Activated CD4-positive, alpha-beta memory T cell treated with anti-CD3 and anti-CD28 coated beads, Interleukin-2, amount 10 ng/mL, durations not matched to agents 7 days and 5 days (primary cell): ENCODE results near the gene APP. TPM values are rescaled to one million over a fixed set of nuclear protein-coding genes. Genes with fewer than 3 reads are reported as not detected.
A peak's percentile ranks its signal among the peaks of the same experiment; 100 is the strongest.

ENCODE experiments used
- CTCF ChIA-PET: fragments of 350-600 bp; sonication (Branson Sonifier 250); formaldehyde crosslinking; loops from one replicate; lab custom pipeline; 2021; ENCODE audit warnings: antibody characterized with exemption, inconsistent platforms; lab: Charles Lee
- POLR2A ChIA-PET: fragments of 350-600 bp; sonication (Branson Sonifier 250); formaldehyde crosslinking; loops from one replicate; lab custom pipeline; 2021; ENCODE audit warnings: antibody characterized with exemption; lab: Charles Lee
- DNase-seq: peaks from one replicate; pipeline ENCODE4 v3.0.0-alpha.2; 2020
- H3K27ac Mint-ChIP-seq: one replicate; pipeline ENCODE4 v1.8.0; 2021; ENCODE audit warnings: mild to moderate bottlenecking, mixed read lengths
- H3K27me3 Mint-ChIP-seq: one replicate; pipeline ENCODE4 v1.8.0; 2021; ENCODE audit warnings: mixed read lengths
- H3K36me3 Mint-ChIP-seq: one replicate; pipeline ENCODE4 v1.8.0; 2021; ENCODE audit warnings: low read depth, mixed read lengths
- H3K4me1 Mint-ChIP-seq: one replicate; pipeline ENCODE4 v1.8.0; 2021; ENCODE audit warnings: mixed read lengths
- H3K4me3 Mint-ChIP-seq: one replicate; pipeline ENCODE4 v1.8.0; 2021; ENCODE audit warnings: mild to moderate bottlenecking, mixed read lengths
- H3K9me3 Mint-ChIP-seq: one replicate; pipeline ENCODE4 v1.8.0; 2021; ENCODE audit warnings: mixed read lengths
- total RNA-seq, 2 experiments: library from RNA; stranded (reverse); gene quantifications; one replicate each; pipeline ENCODE4 v1.2.3, GENCODE V29; 2021

The APP gene
- total RNA-seq, 2 experiments from 2014 or later, result 25.5 to 29.9 TPM

DNA sequence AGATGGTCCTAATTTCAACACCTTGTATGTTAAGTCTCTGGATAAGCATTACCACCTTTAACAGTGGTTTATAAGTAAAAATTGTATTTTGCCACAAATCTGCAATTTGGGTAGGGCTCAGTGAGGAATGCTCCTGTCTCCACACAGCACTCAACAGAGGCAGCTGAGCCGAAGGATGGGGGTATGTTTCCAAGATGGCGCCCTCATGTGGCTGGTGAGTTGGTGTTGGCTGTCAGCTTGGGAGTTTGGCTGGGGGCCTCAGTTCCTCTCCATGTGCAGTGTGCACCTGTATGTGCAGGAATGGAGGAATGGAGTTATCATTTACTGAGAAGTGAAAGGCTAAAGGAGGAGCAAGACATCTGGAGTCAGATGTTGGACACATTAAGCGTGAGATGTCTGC is 299.0 kb downstream of the APP start:
- Mint-ChIP-seq H3K4me1 (peaks cover 1% of the 10 kb centered on the region), H3K27me3 (no peaks in the 10 kb centered on the region), H3K27ac (no peak overlapping the region), H3K4me3 (no peak overlapping the region), H3K36me3 (no peaks in the 10 kb centered on the region), H3K9me3 (no peaks in the 10 kb centered on the region)
- CTCF ChIA-PET, result no interaction called here
- POLR2A ChIA-PET, result no interaction called here
- no peak for DNase-seq

DNA sequence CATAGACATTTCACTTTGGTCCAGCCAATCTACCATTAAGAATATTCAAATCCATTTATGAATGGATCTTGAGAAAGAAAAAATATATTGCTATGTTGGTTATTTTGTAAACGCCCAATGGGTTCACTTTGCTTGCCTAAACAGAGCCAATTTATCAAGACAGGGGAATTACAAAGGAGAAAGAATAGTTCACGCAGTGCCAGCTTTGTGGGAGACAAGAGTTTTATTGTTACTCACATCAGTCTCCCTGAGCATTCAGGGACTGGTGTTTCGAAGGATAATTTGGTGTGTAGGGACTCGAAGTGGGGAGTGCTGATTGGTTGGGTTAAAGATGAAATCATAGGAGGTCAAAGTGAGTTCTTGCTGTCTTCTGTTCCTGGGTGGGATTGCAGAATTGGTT is 300.5 kb downstream of the APP start:
- no peak for DNase-seq
- Mint-ChIP-seq H3K4me3 (no peak overlapping the region), H3K4me1 (peaks cover 9% of the 10 kb centered on the region), H3K36me3 (no peaks in the 10 kb centered on the region), H3K9me3 (no peaks in the 10 kb centered on the region), H3K27me3 (no peaks in the 10 kb centered on the region), H3K27ac (no peak overlapping the region)
- ChIA-PET POLR2A (no interaction called here), CTCF (no interaction called here)

DNA sequence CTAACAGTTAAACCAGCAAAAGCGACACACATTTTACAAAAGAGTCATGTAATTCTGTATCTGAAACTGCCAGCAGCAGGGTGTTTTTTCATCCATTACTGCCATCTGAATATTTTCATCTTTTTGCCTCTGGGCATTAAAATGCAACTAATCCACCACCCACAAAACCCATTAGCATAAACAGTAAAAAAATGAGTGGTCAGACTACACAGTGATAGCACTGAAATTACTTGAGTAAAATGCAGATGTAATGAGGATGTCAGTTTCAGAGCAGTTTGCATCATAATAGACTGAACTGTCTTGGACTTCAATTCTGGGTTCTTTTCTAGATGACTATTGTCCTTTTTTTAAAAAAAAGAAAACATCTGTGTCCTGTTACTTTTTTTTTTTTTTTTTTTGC is 303.5 kb downstream of the APP start:
- H3K4me1 Mint-ChIP-seq, result peaks cover 7% of the 10 kb centered on the region
- CTCF ChIA-PET, result no interaction called here
- H3K4me3 Mint-ChIP-seq, result no peak overlapping the region
- DNase-seq, result no peak
- POLR2A ChIA-PET, result no interaction called here
- H3K36me3 Mint-ChIP-seq, result no peaks in the 10 kb centered on the region
- H3K9me3 Mint-ChIP-seq, result no peaks in the 10 kb centered on the region
- no peak overlapping the region for H3K27ac Mint-ChIP-seq
- H3K27me3 Mint-ChIP-seq, result peaks cover 5% of the 10 kb centered on the region

DNA sequence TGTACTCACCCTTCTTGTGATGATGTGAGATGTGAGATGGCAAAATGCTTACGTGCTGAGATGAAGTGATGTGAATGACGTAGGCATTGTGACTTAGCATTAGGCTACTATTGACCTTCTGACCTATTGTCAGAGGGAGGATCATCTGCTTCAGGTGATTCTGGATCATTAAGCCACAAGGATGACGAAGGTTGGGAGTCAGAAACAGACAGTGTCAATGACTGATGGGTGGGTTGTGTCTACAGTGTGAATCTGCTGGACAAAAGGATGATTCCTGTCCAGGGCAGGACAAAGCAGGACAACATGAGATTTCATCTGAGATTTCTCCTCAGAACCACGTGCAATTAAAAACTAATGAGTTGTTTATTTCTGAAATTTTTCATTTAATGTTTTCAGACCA is 306.8 kb downstream of the APP start:
- Mint-ChIP-seq H3K27me3 (peaks cover 6% of the 10 kb centered on the region), H3K4me1 (peaks cover 7% of the 10 kb centered on the region), H3K27ac (no peak overlapping the region), H3K4me3 (no peak overlapping the region), H3K36me3 (no peaks in the 10 kb centered on the region), H3K9me3 (no peaks in the 10 kb centered on the region)
- POLR2A ChIA-PET, result no interaction called here
- no peak for DNase-seq
- CTCF ChIA-PET, result no interaction called here

DNA sequence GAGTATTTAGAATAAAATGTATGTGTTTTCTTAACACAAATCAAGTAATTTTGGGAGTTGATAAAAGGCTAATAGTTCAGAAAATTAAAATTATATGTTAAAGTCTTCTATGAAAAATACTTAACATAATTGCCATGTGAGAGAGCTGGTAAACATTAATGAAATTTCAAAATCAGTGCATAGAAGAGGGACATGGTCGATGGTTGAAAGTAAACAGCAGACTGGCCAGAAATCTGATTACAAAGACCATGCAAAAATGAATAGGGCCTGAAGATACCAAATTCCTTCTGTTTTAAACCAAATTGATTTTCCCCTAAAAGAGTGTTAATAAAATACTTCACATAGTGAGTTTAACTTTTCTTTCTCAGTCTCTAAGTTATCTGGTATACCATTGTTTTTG is 307.5 kb downstream of the APP start:
- H3K4me3 Mint-ChIP-seq, result no peak overlapping the region
- CTCF ChIA-PET, result interaction anchor here (1.1 to 2.0 kb wide), 5 partner anchors 9 to 257 kb away, joined by 3 to 6 read pairs (median 4); no protein-coding TSS in a partner anchor
- H3K9me3 Mint-ChIP-seq, result no peaks in the 10 kb centered on the region

DNA sequence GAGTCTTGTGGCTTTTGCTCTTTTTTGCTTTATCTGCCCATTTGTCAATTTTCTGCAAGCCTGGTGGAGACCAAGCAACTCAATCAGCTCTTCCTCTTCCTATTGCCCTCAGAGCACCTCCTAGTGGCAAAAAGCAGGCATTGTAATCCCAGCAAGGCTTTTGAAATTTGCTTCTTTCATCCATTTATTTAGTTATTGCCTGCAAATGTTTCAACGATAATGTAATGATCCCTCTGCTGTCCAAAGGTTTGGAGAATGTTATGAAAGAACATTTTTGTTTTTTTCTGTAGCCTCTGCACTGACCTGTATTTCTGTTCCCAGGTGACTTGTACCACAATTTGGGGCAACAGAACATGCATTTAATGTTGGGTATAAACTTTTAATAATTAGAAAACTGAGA is 308.0 kb downstream of the APP start:
- Mint-ChIP-seq H3K27ac (no peak overlapping the region), H3K27me3 (peaks cover 6% of the 10 kb centered on the region), H3K4me3 (no peak overlapping the region), H3K4me1 (peaks cover 7% of the 10 kb centered on the region), H3K9me3 (no peaks in the 10 kb centered on the region), H3K36me3 (no peaks in the 10 kb centered on the region)
- ChIA-PET POLR2A (no interaction called here), CTCF (interaction anchor here (0.6 to 2.0 kb wide), 9 partner anchors 8 to 256 kb away, joined by 3 to 6 read pairs (median 4); no protein-coding TSS in a partner anchor)
- peak; percentile 23 for DNase-seq

More for the DNA sequence above, 307.5 kb downstream of the APP start:
- H3K27ac Mint-ChIP-seq, result no peak overlapping the region
- H3K27me3 Mint-ChIP-seq, result peaks cover 6% of the 10 kb centered on the region
- no peak for DNase-seq
- H3K36me3 Mint-ChIP-seq, result no peaks in the 10 kb centered on the region
- peaks cover 7% of the 10 kb centered on the region for H3K4me1 Mint-ChIP-seq
- POLR2A ChIA-PET, result no interaction called here

DNA sequence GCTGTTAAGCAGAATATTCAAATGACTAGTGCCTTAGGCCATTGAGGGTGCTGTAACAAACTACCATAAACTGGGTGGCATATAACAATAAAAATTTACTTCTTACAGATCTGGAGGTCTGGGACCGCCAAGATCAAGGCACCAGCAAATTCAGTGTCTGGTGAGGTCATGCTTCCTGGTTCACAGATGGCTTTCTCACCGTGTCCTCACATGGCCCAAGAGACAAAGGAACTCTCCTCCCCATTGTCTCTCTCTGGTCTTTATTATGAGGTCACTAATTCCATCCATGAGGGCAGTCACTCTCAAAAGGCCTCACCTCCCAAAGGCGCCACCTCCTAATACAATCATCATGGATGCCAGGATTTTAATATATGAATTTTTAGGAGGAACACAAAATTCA is 308.5 kb downstream of the APP start:
- H3K27me3 Mint-ChIP-seq, result peaks cover 6% of the 10 kb centered on the region
- no peaks in the 10 kb centered on the region for H3K9me3 Mint-ChIP-seq
- no peak overlapping the region for H3K4me3 Mint-ChIP-seq
- no peaks in the 10 kb centered on the region for H3K36me3 Mint-ChIP-seq
- no peak overlapping the region for H3K27ac Mint-ChIP-seq
- ChIA-PET CTCF (interaction anchor here (0.6 to 3.0 kb wide), 11 partner anchors 8 to 256 kb away, joined by 3 to 9 read pairs (median 4); no protein-coding TSS in a partner anchor), POLR2A (no interaction called here)
- peaks cover 7% of the 10 kb centered on the region for H3K4me1 Mint-ChIP-seq
- no peak for DNase-seq

DNA sequence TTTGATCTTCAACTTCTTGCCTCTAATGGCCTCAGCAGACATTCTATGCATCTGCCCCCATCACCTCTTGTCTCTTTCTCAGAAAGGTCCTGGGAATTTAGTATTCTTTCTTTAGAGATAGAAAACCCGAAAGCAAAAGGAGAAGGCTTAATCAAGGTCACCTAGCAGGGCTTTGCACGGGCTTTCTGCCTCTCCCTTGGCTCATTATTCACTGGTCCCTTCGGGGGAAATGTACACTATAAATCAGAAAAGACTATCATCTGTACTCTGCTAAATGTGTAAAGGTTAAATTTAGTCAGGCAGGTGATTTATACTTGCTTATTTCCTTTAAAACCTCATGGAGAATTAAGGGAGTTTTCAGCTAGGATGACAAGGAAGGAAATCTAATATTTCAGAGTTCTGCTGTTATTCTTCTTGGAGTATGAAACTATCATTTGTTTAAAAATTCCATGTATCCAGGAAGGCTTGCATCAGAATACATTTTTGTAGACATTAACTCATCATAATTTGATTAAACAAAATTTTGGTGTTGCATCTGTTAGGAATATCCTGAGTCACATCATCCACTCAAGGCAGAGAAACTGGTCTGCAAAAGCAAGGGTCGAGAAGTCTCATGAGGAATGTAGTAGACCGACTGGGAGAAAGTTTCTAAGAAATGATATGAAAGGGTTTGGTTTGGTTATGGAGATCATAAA is 311.2 kb downstream of the APP start:
- H3K27me3 Mint-ChIP-seq, result peaks cover 6% of the 10 kb centered on the region
- H3K9me3 Mint-ChIP-seq, result no peaks in the 10 kb centered on the region
- H3K4me1 Mint-ChIP-seq, result no peaks in the 10 kb centered on the region
- no peaks in the 10 kb centered on the region for H3K36me3 Mint-ChIP-seq
- no peak overlapping the region for H3K27ac Mint-ChIP-seq
- ChIA-PET POLR2A (no interaction called here), CTCF (interaction anchor here (3.0 kb wide), 1 partner anchor 251 kb away, joined by 9 read pairs; no protein-coding TSS in a partner anchor)
- DNase-seq, result no peak
- H3K4me3 Mint-ChIP-seq, result no peak overlapping the region

DNA sequence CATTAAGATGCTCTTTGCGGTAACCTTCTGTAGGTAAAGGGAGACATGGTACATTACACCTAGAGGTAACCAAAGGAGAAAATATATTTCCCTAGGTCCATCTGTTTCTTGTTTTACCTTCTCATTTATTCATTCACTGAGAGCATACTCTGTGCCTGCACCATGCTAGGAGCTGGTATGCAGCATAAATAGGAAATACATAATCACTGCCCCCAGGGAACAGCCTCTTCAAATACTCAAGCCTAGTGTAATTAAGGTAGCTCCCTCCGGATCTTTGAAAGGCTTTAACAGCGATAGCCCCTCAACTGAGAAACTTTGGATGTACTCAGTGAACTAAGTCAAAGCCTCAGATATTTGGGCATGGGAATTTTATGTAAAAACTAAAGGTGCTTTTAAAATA is 312.2 kb downstream of the APP start:
- CTCF ChIA-PET, result interaction anchor here (1.5 kb wide), 1 partner anchor 57 kb away, joined by 3 read pairs; no protein-coding TSS in a partner anchor
- no peaks in the 10 kb centered on the region for H3K4me1 Mint-ChIP-seq
- no peak overlapping the region for H3K27ac Mint-ChIP-seq
- no peaks in the 10 kb centered on the region for H3K36me3 Mint-ChIP-seq
- H3K9me3 Mint-ChIP-seq, result no peaks in the 10 kb centered on the region
- DNase-seq, result no peak
- H3K27me3 Mint-ChIP-seq, result peaks cover 4% of the 10 kb centered on the region
- no peak overlapping the region for H3K4me3 Mint-ChIP-seq
- POLR2A ChIA-PET, result no interaction called here

DNA sequence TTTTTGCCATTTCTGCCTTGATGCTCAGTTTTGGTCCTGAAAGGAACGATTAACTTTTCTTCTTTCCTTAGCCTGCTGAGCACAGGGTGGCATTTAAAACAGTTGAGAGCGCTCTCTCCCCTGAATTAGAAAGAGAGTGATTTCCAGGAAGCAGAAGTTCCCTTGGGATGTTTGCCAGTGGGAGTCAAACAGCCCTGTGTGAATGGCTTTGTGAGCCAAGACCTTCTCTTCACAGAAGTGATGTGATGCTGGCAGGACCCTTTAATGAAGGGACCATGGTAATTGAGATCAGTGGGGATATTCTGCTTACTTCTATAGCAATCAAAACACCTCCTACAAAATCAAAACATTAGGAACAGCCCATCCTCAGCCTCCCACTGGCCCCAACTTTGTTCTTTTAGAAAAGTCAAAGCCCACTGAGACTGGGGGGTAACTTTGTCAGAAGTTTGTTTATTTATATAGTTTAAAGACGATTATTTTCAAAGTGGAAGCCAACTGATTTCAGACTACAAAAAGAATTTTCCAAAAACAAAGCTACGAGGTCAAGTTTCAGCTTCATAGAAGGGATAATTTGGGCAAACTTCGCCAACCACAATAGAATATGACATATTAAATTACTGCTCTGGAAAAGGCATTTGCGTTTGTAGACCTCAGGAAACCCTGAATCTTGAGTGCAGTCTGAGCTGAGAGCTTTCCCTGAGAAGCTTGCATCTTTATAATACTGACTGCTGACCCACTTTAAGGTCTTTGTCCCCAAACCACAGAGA is 313.1 kb downstream of the APP start:
- Mint-ChIP-seq H3K36me3 (no peaks in the 10 kb centered on the region), H3K4me1 (no peaks in the 10 kb centered on the region), H3K27me3 (peaks cover 8% of the 10 kb centered on the region), H3K9me3 (no peaks in the 10 kb centered on the region), H3K27ac (no peak overlapping the region), H3K4me3 (no peak overlapping the region)
- CTCF ChIA-PET, result interaction anchor here (1.5 kb wide), 1 partner anchor 56 kb away, joined by 3 read pairs; no protein-coding TSS in a partner anchor
- no peak for DNase-seq
- POLR2A ChIA-PET, result no interaction called here

DNA sequence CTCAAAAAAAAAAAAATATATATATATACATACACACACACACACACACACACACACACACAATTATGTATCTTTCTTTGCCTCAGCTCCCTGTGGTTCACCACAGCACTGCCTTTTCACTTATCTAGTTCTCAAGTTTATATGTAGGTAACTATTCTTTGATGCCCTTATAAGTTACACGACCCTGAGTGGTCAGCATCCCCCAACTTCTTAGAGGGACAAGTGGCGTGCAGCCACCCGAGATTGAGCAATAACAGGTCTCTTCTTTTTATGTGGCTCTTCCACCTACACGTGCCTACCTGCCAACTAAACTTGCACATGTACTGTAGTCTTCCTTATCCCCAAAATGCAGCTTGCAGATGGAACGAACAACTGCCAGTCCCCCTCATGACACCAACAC is 315.0 kb downstream of the APP start:
- H3K27ac Mint-ChIP-seq, result no peak overlapping the region
- DNase-seq, result no peak

DNA sequence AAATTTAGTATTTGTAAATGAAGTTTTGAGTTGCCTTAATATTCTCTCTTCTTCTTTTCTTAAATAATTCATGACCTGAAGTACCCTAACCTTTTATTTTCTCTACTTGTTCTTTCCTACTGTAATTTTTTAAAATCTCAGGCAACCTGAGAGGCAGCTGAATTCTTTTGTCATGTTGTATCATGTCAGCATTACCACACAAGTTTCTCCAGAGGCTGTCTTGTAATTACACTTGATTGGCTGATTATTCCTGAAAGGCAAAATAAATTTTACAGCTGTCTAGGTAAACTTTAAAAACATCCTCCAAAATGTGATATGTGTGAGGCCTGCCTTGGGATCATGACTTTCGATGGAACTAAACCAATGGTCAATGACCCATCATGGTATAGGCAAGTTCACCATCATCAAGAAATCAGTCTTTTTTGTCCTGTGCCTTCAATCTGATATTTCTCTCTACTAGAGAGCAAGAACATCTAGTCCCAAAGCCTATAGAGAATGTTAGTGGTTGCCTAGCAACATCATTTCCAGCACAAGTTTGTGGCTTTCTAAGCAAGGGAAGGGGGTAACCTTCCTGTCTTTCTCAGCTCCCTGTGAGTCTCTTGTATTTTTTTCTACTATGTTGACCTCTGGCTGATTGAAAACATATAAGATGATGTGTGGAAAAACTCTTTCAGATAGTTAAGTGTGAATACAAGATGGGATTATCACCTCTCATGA is 320.3 kb downstream of the APP start:
- CTCF ChIA-PET, result no interaction called here
- peaks cover 11% of the 10 kb centered on the region for H3K9me3 Mint-ChIP-seq
- DNase-seq, result no peak
- peaks cover 5% of the 10 kb centered on the region for H3K36me3 Mint-ChIP-seq
- peaks cover 9% of the 10 kb centered on the region for H3K4me1 Mint-ChIP-seq
- peaks cover 20% of the 10 kb centered on the region for H3K27me3 Mint-ChIP-seq
- no peak overlapping the region for H3K4me3 Mint-ChIP-seq
- no peak overlapping the region for H3K27ac Mint-ChIP-seq
- POLR2A ChIA-PET, result no interaction called here

More for the DNA sequence above, 315.0 kb downstream of the APP start:
- Mint-ChIP-seq H3K4me3 (no peak overlapping the region), H3K27me3 (peaks cover 18% of the 10 kb centered on the region), H3K4me1 (no peaks in the 10 kb centered on the region), H3K36me3 (no peaks in the 10 kb centered on the region), H3K9me3 (no peaks in the 10 kb centered on the region)
- ChIA-PET POLR2A (no interaction called here), CTCF (interaction anchor here (1.1 kb wide), 1 partner anchor 247 kb away, joined by 3 read pairs; no protein-coding TSS in a partner anchor)

DNA sequence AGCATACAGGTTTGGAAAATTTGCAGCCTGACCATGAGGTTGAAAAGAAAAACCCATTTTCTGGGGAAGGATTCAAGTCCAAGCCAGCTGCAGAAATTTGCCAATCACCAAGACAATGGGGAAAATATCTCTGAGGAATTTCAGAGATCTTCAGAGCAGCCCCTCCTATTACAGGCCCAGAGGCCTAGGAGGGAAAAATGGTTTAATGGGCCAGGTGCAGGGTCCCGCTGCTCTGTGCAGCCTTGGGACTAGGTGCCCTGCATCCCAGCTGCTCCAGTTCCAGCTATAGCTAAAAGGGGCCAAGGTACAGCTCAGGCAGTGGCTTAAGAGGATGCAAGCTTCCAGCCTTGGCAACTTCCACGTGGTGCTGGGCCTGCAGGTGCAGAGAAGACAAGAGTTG is 322.3 kb downstream of the APP start:
- Mint-ChIP-seq H3K27ac (no peak overlapping the region), H3K4me3 (no peak overlapping the region), H3K27me3 (peaks cover 17% of the 10 kb centered on the region), H3K9me3 (peaks cover 11% of the 10 kb centered on the region), H3K36me3 (peaks cover 5% of the 10 kb centered on the region), H3K4me1 (peaks cover 9% of the 10 kb centered on the region)
- ChIA-PET CTCF (no interaction called here), POLR2A (no interaction called here)
- no peak for DNase-seq
